Endothelial cell of umbilical vein (primary cell): ENCODE data around the gene IMPG1. TPM values are rescaled to one million over a fixed set of nuclear protein-coding genes. Genes with fewer than 3 reads are reported as not detected.

Experiments
- BruUV-seq: library from RNA; stranded (reverse); fragments of 400-500 nt; replicated peaks from 2 replicates; lab custom pipeline; 2021; lab: Mats Ljungman, UMichigan
- CTCF ChIA-PET: fragments of 300-600, 350-600 bp; sonication (Branson Sonifier 250); formaldehyde crosslinking; loops from one replicate; lab custom pipeline; 2021; ENCODE audit warnings: antibody characterized with exemption, inconsistent platforms; lab: Charles Lee
- POLR2A ChIA-PET: fragments of 300-600, 350-600 bp; sonication (Branson Sonifier 250); formaldehyde crosslinking; loops from one replicate; lab custom pipeline; 2021; ENCODE audit warnings: antibody characterized with exemption, inconsistent platforms; lab: Charles Lee
- DNase-seq: peaks from one replicate; pipeline ENCODE4 v3.0.0-alpha.2; 2011; ENCODE audit warnings: low read depth, low spot score
- FAIRE-seq: peaks from 2 replicates; lab custom pipeline; 2011; peaks lifted over from hg19 to GRCh38; lab: Jason Lieb, UNC
- H2AFZ ChIP-seq: 2 replicates; pipeline ENCODE4 v1.6.0; 2012; ENCODE audit warnings: low read depth, low read length, control low read depth, inconsistent platforms
- H3K27ac ChIP-seq: 2 replicates; pipeline ENCODE4 v1.5.1; 2011; ENCODE audit warnings: low read depth, mild to moderate bottlenecking, control low read depth, low read length, moderate library complexity; ENCODE audit not compliant: insufficient read depth
- H3K27me3 ChIP-seq, 2 experiments: 2 replicates each; pipeline versions ENCODE4 v1.6.0 to v1.6.1; 2011; ENCODE audit warnings: low read length in 2 of 2, mixed read lengths in 1 of 2; ENCODE audit not compliant: control insufficient read depth in 2 of 2, insufficient read depth in 2 of 2
- H3K36me3 ChIP-seq, 2 experiments: 2 replicates in 1 of 2; 3 replicates in 1 of 2; pipeline ENCODE4 v1.5.1; 2011; ENCODE audit warnings: low read length in 2 of 2, mild to moderate bottlenecking in 1 of 2, moderate library complexity in 1 of 2; ENCODE audit not compliant: control insufficient read depth in 2 of 2, insufficient read depth in 2 of 2; ENCODE audit errors: extremely low read depth in 1 of 2
- H3K4me1 ChIP-seq: 3 replicates; pipeline ENCODE4 v1.5.1; 2011; ENCODE audit warnings: mild to moderate bottlenecking, low read length; ENCODE audit not compliant: control insufficient read depth, insufficient read depth; ENCODE audit errors: extremely low read depth
- H3K4me2 ChIP-seq: 2 replicates; pipeline ENCODE4 v1.6.1; 2011; ENCODE audit warnings: low read length, control low read depth, mixed read lengths; ENCODE audit not compliant: insufficient read depth
- H3K4me3 ChIP-seq, 3 experiments: fragments of 200-600 bp in 1 of 3; sonication (generic), shearing (Covaris generic) in 1 of 3; replicated peaks in 1 of 3; 2 replicates each; pipeline ENCODE4 v1.5.1; 2011 to 2016; ENCODE audit warnings: control low read depth in 3 of 3, low read length in 3 of 3, mild to moderate bottlenecking in 2 of 3, inconsistent platforms in 1 of 3, low read depth in 1 of 3, moderate library complexity in 1 of 3; ENCODE audit not compliant: insufficient read depth in 1 of 3
- H3K79me2 ChIP-seq: 2 replicates; pipeline ENCODE4 v1.6.0; 2012; ENCODE audit warnings: low read length, inconsistent platforms; ENCODE audit not compliant: control insufficient read depth, insufficient read depth
- H3K9ac ChIP-seq: replicated peaks from 2 replicates; pipeline ENCODE3; 2011; ENCODE audit warnings: low read length, control low read depth; ENCODE audit not compliant: insufficient read depth; ENCODE audit errors: extremely low read depth
- H3K9me1 ChIP-seq: replicated peaks from 3 replicates; pipeline ENCODE4 v1.6.0; 2011; ENCODE audit warnings: mild to moderate bottlenecking, low read length; ENCODE audit not compliant: control insufficient read depth, insufficient read depth; ENCODE audit errors: extremely low read depth
- H3K9me3 ChIP-seq: replicated peaks from 2 replicates; pipeline ENCODE4 v1.5.1; 2012; ENCODE audit warnings: low read length, inconsistent platforms; ENCODE audit not compliant: control insufficient read depth, insufficient read depth
- H4K20me1 ChIP-seq: replicated peaks from 2 replicates; pipeline ENCODE3; 2011; ENCODE audit warnings: mild to moderate bottlenecking, low read length; ENCODE audit not compliant: control insufficient read depth, insufficient read depth; ENCODE audit errors: extremely low read depth
- EZH2 ChIP-seq: IDR thresholded peaks from 2 replicates; pipeline ENCODE4 v1.6.1; 2012; ENCODE audit warnings: borderline replicate concordance, low read depth, mild to moderate bottlenecking, moderate library complexity, low read length, inconsistent platforms; ENCODE audit not compliant: severe bottlenecking
- FOS ChIP-seq: IDR thresholded peaks from 2 replicates; pipeline ENCODE4 v1.6.1; 2011; ENCODE audit warnings: mild to moderate bottlenecking, low read length, moderate library complexity, borderline replicate concordance; ENCODE audit not compliant: insufficient read depth
- GATA2 ChIP-seq: IDR thresholded peaks from 2 replicates; pipeline ENCODE4 v1.7.0; 2011; ENCODE audit warnings: low read depth, mild to moderate bottlenecking, moderate library complexity, mixed read lengths, low read length; ENCODE audit not compliant: insufficient read length, insufficient read depth
- JUN ChIP-seq: IDR thresholded peaks from 2 replicates; pipeline ENCODE4 v1.6.1; 2011; ENCODE audit warnings: borderline replicate concordance, low read depth; ENCODE audit not compliant: insufficient read length, insufficient read depth
- MYC ChIP-seq: IDR thresholded peaks from one replicate; pipeline ENCODE4 v1.6.1; 2011; ENCODE audit warnings: mild to moderate bottlenecking, low read depth, low read length
- POLR2A ChIP-seq: IDR thresholded peaks from 2 replicates; pipeline ENCODE4 v1.6.1; 2012; ENCODE audit warnings: low read depth, mild to moderate bottlenecking, control low read depth, low read length
- POLR2AphosphoS5 ChIP-seq: IDR thresholded peaks from 2 replicates; pipeline ENCODE4 v1.6.1; 2012; ENCODE audit warnings: low read depth, mild to moderate bottlenecking, control low read depth, low read length, moderate library complexity; ENCODE audit not compliant: insufficient read depth
- dilution Hi-C: fragments of 300-500 bp; cut with MboI; formaldehyde crosslinking; loops from one replicate; pipeline ENCODE4 v1.15.0; 2019; ENCODE audit warnings: low sequenced_read_pairs; ENCODE audit not compliant: extremely low pct_ligation_motif_present
- intact Hi-C: fragments of 100-400 bp; cut with micrococcal nuclease; formaldehyde crosslinking; loops from one replicate; pipeline ENCODE4 v1.10.0; 2022
- polyA plus RNA-seq, 4 experiments: library from polyadenylated mRNA; depleted of rRNA in 3 of 4; stranded (reverse) in 3 of 4; unstranded in 1 of 4; fragments of >200 nt; gene quantifications; 2 replicates each; pipeline versions ENCODE4 v1.2.1 to v1.2.3, GENCODE V29; 2011 to 2012; ENCODE audit warnings: missing spikeins in 1 of 4
- total RNA-seq: library from RNA; stranded (reverse); gene quantifications from 2 replicates; pipeline ENCODE4 v1.2.3, GENCODE V29; 2021
- TF ChIP-seq, protein P1 (sequence below), 2 donors: IDR thresholded peaks; 1 replicate in 1 of 2; 2 replicates in 1 of 2; pipeline ENCODE4 v1.5.1; 2011; ENCODE audit warnings: low read length in 2 of 2, mild to moderate bottlenecking in 2 of 2, moderate library complexity in 2 of 2, control low read depth in 1 of 2, inconsistent platforms in 1 of 2, low read depth in 1 of 2; ENCODE audit not compliant: insufficient read depth in 1 of 2; ENCODE audit errors: extremely low read depth in 1 of 2

IMPG1 gene
- total and polyA plus RNA-seq, 2 donors (not counting 3 experiments of a cell fraction or from before 2014, with no cell fraction given), result not detected

DNA sequence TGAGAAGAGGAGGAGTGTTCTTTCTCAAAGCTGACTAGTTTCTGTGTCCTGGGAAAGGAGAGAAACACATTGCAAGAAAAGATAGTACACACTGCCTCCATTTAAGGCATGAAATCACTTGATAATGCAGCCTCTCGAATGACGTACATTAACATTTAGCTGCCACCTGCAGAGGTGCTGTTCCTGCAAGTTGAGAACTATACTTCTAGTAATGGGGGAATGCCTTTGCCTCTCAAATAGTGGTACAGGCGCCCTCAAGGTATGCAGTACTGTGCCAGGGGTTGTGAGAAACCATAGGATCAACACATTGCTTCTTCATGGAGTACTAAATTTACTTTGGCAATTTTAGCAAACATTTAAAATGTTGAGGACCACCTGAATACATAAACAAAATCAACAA, 20.1 kb downstream of the IMPG1 start:
- FAIRE-seq (no peak), DNase-seq (no peak)
- H3K4me2 ChIP-seq, result no peak overlapping the region
- no peaks in the 10 kb centered on the region for H3K79me2 ChIP-seq
- no peaks in the 10 kb centered on the region for H3K36me3 ChIP-seq
- BruUV-seq, result no TSS peak
- no peak overlapping the region for H2AFZ ChIP-seq
- H3K9me3 ChIP-seq, result no peaks in the 10 kb centered on the region
- no peaks in the 10 kb centered on the region for H3K4me1 ChIP-seq
- no peaks in the 10 kb centered on the region for H3K27me3 ChIP-seq
- H3K4me3 ChIP-seq, result no peak overlapping the region
- H3K27ac ChIP-seq, result no peak overlapping the region
- TF ChIP-seq JUN, result no peak
- TF ChIP-seq, protein P1, sequence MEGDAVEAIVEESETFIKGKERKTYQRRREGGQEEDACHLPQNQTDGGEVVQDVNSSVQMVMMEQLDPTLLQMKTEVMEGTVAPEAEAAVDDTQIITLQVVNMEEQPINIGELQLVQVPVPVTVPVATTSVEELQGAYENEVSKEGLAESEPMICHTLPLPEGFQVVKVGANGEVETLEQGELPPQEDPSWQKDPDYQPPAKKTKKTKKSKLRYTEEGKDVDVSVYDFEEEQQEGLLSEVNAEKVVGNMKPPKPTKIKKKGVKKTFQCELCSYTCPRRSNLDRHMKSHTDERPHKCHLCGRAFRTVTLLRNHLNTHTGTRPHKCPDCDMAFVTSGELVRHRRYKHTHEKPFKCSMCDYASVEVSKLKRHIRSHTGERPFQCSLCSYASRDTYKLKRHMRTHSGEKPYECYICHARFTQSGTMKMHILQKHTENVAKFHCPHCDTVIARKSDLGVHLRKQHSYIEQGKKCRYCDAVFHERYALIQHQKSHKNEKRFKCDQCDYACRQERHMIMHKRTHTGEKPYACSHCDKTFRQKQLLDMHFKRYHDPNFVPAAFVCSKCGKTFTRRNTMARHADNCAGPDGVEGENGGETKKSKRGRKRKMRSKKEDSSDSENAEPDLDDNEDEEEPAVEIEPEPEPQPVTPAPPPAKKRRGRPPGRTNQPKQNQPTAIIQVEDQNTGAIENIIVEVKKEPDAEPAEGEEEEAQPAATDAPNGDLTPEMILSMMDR (IDR thresholded peaks at IDR 0.05; ENCODE audit: extremely low read depth in 1 of 2, insufficient read depth in 1 of 2, low read depth in 1 of 2, low read length in 2 of 2), result no peak
- TF ChIP-seq FOS, result no peak
- TF ChIP-seq POLR2AphosphoS5, result no peak
- TF ChIP-seq EZH2, result no peak
- no peak for TF ChIP-seq POLR2A
- no peak for TF ChIP-seq MYC
- TF ChIP-seq GATA2, result no peak
- intact Hi-C loops (no loop called here), dilution Hi-C loops (no loop called here)
- ChIA-PET POLR2A (no interaction called here), CTCF (no interaction called here)
- H3K9ac ChIP-seq, result no peak overlapping the region
- no peaks in the 10 kb centered on the region for H3K9me1 ChIP-seq
- no peaks in the 10 kb centered on the region for H4K20me1 ChIP-seq
